ENCODE results near the gene ABAT. TPM values are rescaled to one million over a fixed set of nuclear protein-coding genes. Genes with fewer than 3 reads are reported as not detected.

Gene ABAT
- total and polyA plus RNA-seq, 11 donors: 3.4 to 37.0 (median 12.8) TPM

DNA sequence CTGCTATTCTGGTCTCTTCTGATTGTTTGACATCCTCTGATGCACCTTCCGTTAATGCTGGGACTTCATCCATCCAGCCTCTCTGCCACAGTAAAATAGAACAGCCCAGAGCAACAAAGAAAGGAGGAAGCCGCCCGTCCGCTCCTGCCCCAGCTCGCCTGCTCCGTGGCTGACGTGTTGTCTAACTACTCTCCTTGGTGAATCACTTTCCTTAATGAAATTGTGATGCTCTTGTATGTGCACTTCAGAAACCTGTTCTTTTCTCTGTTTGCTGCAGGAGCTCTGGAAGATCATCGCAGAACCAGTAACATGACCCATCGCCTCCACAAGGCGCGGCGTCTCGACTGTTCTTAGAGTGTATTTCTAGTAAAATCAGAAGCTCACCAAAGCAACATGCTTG is 28.6 kb upstream of the ABAT start:
- Histone ChIP-seq H3K4me1 (peaks cover 0 to 12% (median 0%) of the 10 kb centered on the region in 12 donors), H3K9me3 (no peaks in the 10 kb centered on the region), H3K4me3 (no peak overlapping the region), H3K36me3 (peaks cover 3 to 81% (median 73%) of the 10 kb centered on the region in 9 donors), H3K27me3 (no peaks in the 10 kb centered on the region), H3K27ac (no peak overlapping the region)
- no peak for TF ChIP-seq POLR2A (IDR thresholded peaks at IDR 0.05)
- TF ChIP-seq, protein P1, sequence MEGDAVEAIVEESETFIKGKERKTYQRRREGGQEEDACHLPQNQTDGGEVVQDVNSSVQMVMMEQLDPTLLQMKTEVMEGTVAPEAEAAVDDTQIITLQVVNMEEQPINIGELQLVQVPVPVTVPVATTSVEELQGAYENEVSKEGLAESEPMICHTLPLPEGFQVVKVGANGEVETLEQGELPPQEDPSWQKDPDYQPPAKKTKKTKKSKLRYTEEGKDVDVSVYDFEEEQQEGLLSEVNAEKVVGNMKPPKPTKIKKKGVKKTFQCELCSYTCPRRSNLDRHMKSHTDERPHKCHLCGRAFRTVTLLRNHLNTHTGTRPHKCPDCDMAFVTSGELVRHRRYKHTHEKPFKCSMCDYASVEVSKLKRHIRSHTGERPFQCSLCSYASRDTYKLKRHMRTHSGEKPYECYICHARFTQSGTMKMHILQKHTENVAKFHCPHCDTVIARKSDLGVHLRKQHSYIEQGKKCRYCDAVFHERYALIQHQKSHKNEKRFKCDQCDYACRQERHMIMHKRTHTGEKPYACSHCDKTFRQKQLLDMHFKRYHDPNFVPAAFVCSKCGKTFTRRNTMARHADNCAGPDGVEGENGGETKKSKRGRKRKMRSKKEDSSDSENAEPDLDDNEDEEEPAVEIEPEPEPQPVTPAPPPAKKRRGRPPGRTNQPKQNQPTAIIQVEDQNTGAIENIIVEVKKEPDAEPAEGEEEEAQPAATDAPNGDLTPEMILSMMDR (IDR thresholded peaks at IDR 0.05): no peak
- intact Hi-C loops (cut with DNase I): no loop called here
- DNase-seq (no peak), ATAC-seq (no peak)
- 91 to 92% (median 91%) methylated on average over 13 of the region's 13 CpGs for WGBS, 4 donors

DNA sequence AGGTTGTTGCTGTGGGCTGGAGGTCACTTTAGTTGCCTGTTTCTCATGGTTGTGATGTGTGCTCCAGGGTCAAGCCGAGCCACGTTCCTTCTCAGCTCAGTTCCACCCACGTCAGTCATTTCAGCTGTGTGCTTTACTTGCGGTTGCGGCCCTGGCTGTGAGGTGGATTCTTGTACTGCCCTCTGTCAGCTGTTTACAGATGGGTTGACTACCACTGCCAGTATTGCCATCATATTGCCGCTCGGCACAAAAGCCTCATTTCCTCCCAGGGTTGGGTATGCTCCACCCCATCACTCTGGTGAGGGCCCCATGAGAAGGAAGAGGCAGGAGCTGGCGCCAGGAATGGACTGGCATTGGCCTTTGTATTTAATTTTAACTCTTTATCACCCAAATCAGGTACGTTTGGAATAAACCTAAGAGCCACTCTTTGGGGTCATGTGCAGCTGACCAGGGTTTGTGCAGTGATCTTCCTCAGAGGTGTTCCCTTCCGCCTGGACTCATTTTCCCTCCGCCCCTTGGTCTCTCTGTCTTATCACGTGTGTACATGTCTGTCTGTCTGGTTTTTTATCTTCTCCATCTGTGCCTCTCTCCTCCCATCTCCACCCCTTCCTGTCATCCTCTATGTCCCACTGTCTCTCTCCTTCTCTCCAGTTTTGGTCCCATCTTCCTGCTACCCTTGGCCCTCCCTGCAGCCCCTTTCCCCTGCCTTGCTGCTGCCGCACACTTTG is 27.9 kb upstream of the ABAT start:
- ATAC-seq: no peak
- H3K4me1 ChIP-seq: peaks cover 0 to 12% (median 0%) of the 10 kb centered on the region in 12 donors
- TF ChIP-seq POLR2A (IDR thresholded peaks at IDR 0.05): no peak
- TF ChIP-seq, protein P1 (IDR thresholded peaks at IDR 0.05): no peak
- peaks cover 3 to 75% (median 67%) of the 10 kb centered on the region in 9 donors for H3K36me3 ChIP-seq
- no peaks in the 10 kb centered on the region for H3K27me3 ChIP-seq
- no peak for DNase-seq
- no peak overlapping the region for H3K4me3 ChIP-seq
- H3K27ac ChIP-seq: no peak overlapping the region
- H3K9me3 ChIP-seq: no peaks in the 10 kb centered on the region
- intact Hi-C loops (cut with DNase I): no loop called here
- 62 to 79% (median 73%) methylated on average over 13 of the region's 13 CpGs for WGBS, 4 donors

DNA sequence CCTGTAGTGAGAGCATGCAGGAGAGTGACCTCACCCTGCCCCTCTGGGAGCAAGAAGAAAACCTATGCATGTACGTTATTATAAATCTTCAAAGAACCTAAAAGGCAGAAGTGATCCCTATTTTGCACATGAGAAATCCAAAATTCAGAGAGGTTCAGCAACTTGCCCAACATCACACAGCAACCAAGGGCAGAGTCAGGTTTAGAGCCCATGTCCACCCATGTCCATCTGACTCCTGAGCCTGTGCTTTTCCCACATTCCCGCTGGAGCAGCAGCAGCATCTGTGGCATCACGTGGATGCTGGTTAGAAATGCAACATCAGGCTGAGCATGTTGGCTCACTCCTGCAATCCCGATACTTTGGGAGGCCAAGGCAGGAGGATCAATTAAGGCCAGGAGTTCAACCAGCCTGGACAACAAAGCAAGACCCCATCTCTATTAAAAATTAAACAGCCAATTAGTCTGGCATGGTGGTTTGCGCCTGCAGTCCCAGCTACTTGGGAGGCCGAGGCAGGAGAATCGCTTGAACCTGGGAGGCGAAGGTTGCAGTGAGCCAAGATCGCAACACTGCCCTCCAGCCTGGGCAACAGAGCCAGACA is 26.6 kb upstream of the ABAT start:
- Histone ChIP-seq H3K27ac (no peak overlapping the region), H3K9me3 (no peaks in the 10 kb centered on the region), H3K36me3 (peaks cover 3 to 62% (median 54%) of the 10 kb centered on the region in 9 donors), H3K27me3 (no peaks in the 10 kb centered on the region), H3K4me3 (no peak overlapping the region), H3K4me1 (peaks cover 0 to 12% (median 0%) of the 10 kb centered on the region in 12 donors)
- no peak for TF ChIP-seq POLR2A (IDR thresholded peaks at IDR 0.05)
- TF ChIP-seq, protein P1 (IDR thresholded peaks at IDR 0.05): no peak
- intact Hi-C loops (cut with DNase I): no loop called here
- ATAC-seq (no peak), DNase-seq (no peak)
- 74 to 83% (median 76%) methylated on average over 8 to 9 of the region's 9 CpGs for WGBS, 4 donors

DNA sequence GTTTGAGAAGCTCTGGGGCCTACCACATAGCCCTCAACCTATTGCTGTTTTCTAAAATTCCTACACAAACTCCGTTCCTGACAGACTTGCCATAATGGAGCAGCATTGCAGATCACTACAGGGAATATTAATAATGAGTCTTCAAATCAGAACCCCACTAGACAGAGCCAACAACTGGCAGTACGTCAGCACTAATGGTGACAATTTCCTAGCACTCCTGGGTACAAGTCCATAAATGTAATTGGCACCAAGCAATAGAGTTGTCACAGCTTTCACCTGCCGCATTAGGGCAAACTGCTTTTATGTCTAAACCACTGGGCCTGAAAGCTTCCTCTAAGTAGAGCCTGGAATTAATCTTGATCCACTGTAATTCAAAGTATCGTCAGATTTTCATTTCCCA is 25.5 kb upstream of the ABAT start:
- Histone ChIP-seq H3K27ac (no peak overlapping the region), H3K9me3 (no peaks in the 10 kb centered on the region), H3K4me3 (no peak overlapping the region), H3K27me3 (no peaks in the 10 kb centered on the region), H3K4me1 (peaks cover 0 to 9% (median 0%) of the 10 kb centered on the region in 12 donors), H3K36me3 (peaks cover 3 to 51% (median 43%) of the 10 kb centered on the region in 9 donors)
- TF ChIP-seq, protein P1 (IDR thresholded peaks at IDR 0.05): no peak
- TF ChIP-seq POLR2A (IDR thresholded peaks at IDR 0.05): no peak
- intact Hi-C loops (cut with DNase I): no loop called here
- no peak for DNase-seq
- WGBS, 4 donors: 76 to 93% (median 84%) methylated on average over 4 of the region's 4 CpGs
- ATAC-seq: no peak
